B cell (primary cell): ENCODE data around the gene KIF25. TPM values are rescaled to one million over a fixed set of nuclear protein-coding genes. Genes with fewer than 3 reads are reported as not detected.

Experiments used
- ATAC-seq: fragments of 200-7000 bp; cut with Tn5 transposase; one replicate; pipeline ENCODE4 v1.10.0; 2021; ENCODE audit warnings: low read depth, mild to moderate bottlenecking, moderate number of reproducible peaks, moderate library complexity
- CTCF ChIA-PET: fragments of 350-600 bp; sonication (Branson Sonifier 250); formaldehyde crosslinking; loops from one replicate; lab custom pipeline; 2021; ENCODE audit warnings: antibody characterized with exemption, inconsistent platforms; lab: Charles Lee
- POLR2A ChIA-PET: fragments of 350-600 bp; sonication (Branson Sonifier 250); formaldehyde crosslinking; loops from one replicate; lab custom pipeline; 2021; ENCODE audit warnings: antibody characterized with exemption; lab: Charles Lee
- DNase-seq: peaks from one replicate; pipeline ENCODE4 v3.0.0; 2013
- H2AFZ ChIP-seq: 2 replicates; pipeline ENCODE4 v1.6.1; 2012; ENCODE audit warnings: mild to moderate bottlenecking, low read depth, low read length; ENCODE audit not compliant: insufficient read depth, poor library complexity, severe bottlenecking
- H3K27ac ChIP-seq, 2 donors: 1 replicate in 1 of 2; 2 replicates in 1 of 2; pipeline ENCODE4 v1.5.1; 2012 to 2013; ENCODE audit warnings: low read length in 2 of 2, mild to moderate bottlenecking in 2 of 2, moderate library complexity in 1 of 2
- H3K27me3 ChIP-seq, 4 experiments: fragments of 200-600 bp in 1 of 4; sonication (generic) in 1 of 4; replicated peaks in 1 of 4; 1 replicate in 2 of 4; 2 replicates in 2 of 4; pipeline versions ENCODE4 v1.6.1 to v1.7.0; 2013 to 2016; ENCODE audit warnings: low read length in 3 of 4, mild to moderate bottlenecking in 2 of 4, mixed read lengths in 1 of 4, moderate library complexity in 1 of 4; ENCODE audit not compliant: insufficient read depth in 4 of 4, control insufficient read depth in 3 of 4; ENCODE audit errors: control extremely low read depth in 1 of 4
- H3K36me3 ChIP-seq, 2 experiments: replicated peaks in 1 of 2; 1 replicate in 1 of 2; 2 replicates in 1 of 2; pipeline versions ENCODE4 v1.6.1 to v1.7.1; 2013; ENCODE audit warnings: low read length in 1 of 2; ENCODE audit not compliant: insufficient read depth in 2 of 2, control insufficient read depth in 1 of 2; ENCODE audit errors: control extremely low read depth in 1 of 2, extremely low read depth in 1 of 2
- H3K4me1 ChIP-seq, 2 donors: fragments of 200-600 bp in 1 of 2; sonication (generic) in 1 of 2; 1 replicate in 1 of 2; 2 replicates in 1 of 2; pipeline versions ENCODE4 v1.5.1 to v1.6.1; 2013 to 2017; ENCODE audit warnings: low read length in 2 of 2; ENCODE audit not compliant: control insufficient read depth in 2 of 2, insufficient read depth in 2 of 2
- H3K4me2 ChIP-seq: replicated peaks from 2 replicates; pipeline ENCODE3; 2012; ENCODE audit warnings: mild to moderate bottlenecking, low read depth, low read length; ENCODE audit not compliant: poor library complexity, severe bottlenecking
- H3K4me3 ChIP-seq, 5 experiments: fragments of 200-600 bp in 1 of 5; sonication (generic) in 1 of 5; 1 replicate in 3 of 5; 2 replicates in 2 of 5; pipeline versions ENCODE4 v1.5.1 to v1.7.0; 2011 to 2016; ENCODE audit warnings: low read length in 4 of 5, mild to moderate bottlenecking in 4 of 5, low read depth in 2 of 5, control low read depth in 1 of 5, moderate library complexity in 1 of 5; ENCODE audit not compliant: insufficient read depth in 1 of 5; ENCODE audit errors: control extremely low read depth in 1 of 5, extremely low read depth in 1 of 5
- H3K79me2 ChIP-seq: fragments of 200-600 bp; sonication (generic); one replicate; pipeline ENCODE4 v1.6.0; 2016; ENCODE audit warnings: low read length; ENCODE audit not compliant: control insufficient read depth, insufficient read depth
- H3K9ac ChIP-seq: fragments of 200-600 bp; sonication (generic); 2 replicates; pipeline ENCODE4 v1.6.1; 2017; ENCODE audit warnings: mild to moderate bottlenecking, low read length, moderate library complexity
- H3K9me3 ChIP-seq, 3 donors: one replicate each; pipeline versions ENCODE4 v1.6.1 to v1.7.1; 2013; ENCODE audit warnings: low read length in 2 of 3; ENCODE audit not compliant: control insufficient read depth in 2 of 3, insufficient read depth in 1 of 3; ENCODE audit errors: control extremely low read depth in 1 of 3
- H4K20me1 ChIP-seq: 2 replicates; pipeline ENCODE4 v1.6.0; 2012; ENCODE audit warnings: mild to moderate bottlenecking, low read length; ENCODE audit not compliant: insufficient read depth, control insufficient read depth, poor library complexity, severe bottlenecking
- H3K27ac Mint-ChIP-seq: one replicate; pipeline ENCODE4 v1.8.0; 2021; ENCODE audit warnings: mixed read lengths
- H3K27me3 Mint-ChIP-seq: one replicate; pipeline ENCODE4 v1.8.0; 2021; ENCODE audit warnings: mixed read lengths
- H3K4me1 Mint-ChIP-seq: one replicate; pipeline ENCODE4 v1.8.0; 2021; ENCODE audit warnings: mixed read lengths
- H3K4me3 Mint-ChIP-seq: one replicate; pipeline ENCODE4 v1.8.0; 2021; ENCODE audit warnings: mixed read lengths
- H3K9me3 Mint-ChIP-seq: one replicate; pipeline ENCODE4 v1.8.0; 2022; ENCODE audit warnings: mixed read lengths; ENCODE audit not compliant: insufficient read depth
- EZH2 ChIP-seq: IDR thresholded peaks from 2 replicates; pipeline ENCODE4 v1.6.1; 2012; ENCODE audit warnings: borderline replicate concordance, low read depth, mild to moderate bottlenecking, moderate library complexity, low read length; ENCODE audit not compliant: insufficient read depth, poor library complexity, severe bottlenecking
- WGBS: methylation state at CpG from one replicate; pipeline ENCODE4 v1.1.5; 2013; ENCODE audit warnings: missing lambda C conversion rate; ENCODE audit not compliant: insufficient coverage; 5-methylcytosine and 5-hydroxymethylcytosine counted together
- intact Hi-C: fragments of 100-400 bp; cut with micrococcal nuclease; formaldehyde crosslinking; loops from one replicate; pipeline ENCODE4 v1.10.0; 2022
- polyA plus RNA-seq: library from polyadenylated mRNA; depleted of rRNA; stranded (reverse); fragments of >200 nt; gene quantifications from 2 replicates; pipeline ENCODE4 v1.2.3, GENCODE V29; 2012
- total RNA-seq, 2 donors: library from RNA; stranded (reverse); fragments of 120-200 nt in 1 of 2; gene quantifications; 1 replicate in 1 of 2; 2 replicates in 1 of 2; pipeline versions ENCODE4 v1.2.3 to v1.2.4, GENCODE V29; 2013 to 2022
- TF ChIP-seq, protein P1 (sequence below): fragments of 200-600 bp; IDR thresholded peaks from one replicate; pipeline ENCODE4 v1.8.0; 2022; ENCODE audit warnings: antibody characterized with exemption, mild to moderate bottlenecking

KIF25 gene
- total and polyA plus RNA-seq, 2 donors (not counting 1 experiment from before 2014, with no cell fraction given) = not detected

- no peak for ATAC-seq
- Histone ChIP-seq H3K4me2 (no peak overlapping the region), H3K4me1 (no peaks in the 10 kb centered on the region), H3K27me3 (no peaks in the 10 kb centered on the region), H3K9me3 (peaks cover 0 to 36% (median 0%) of the 10 kb centered on the region in 3 donors), H3K36me3 (no peaks in the 10 kb centered on the region), H3K79me2 (no peaks in the 10 kb centered on the region), H3K9ac (no peak overlapping the region), H3K27ac (no peak overlapping the region), H4K20me1 (no peaks in the 10 kb centered on the region), H2AFZ (no peak overlapping the region), H3K4me3 (no peak overlapping the region)
- CTCF ChIA-PET = no interaction called here
- Mint-ChIP-seq H3K9me3 (no peaks in the 10 kb centered on the region), H3K4me3 (no peak overlapping the region), H3K27me3 (no peaks in the 10 kb centered on the region), H3K4me1 (no peaks in the 10 kb centered on the region), H3K27ac (no peak overlapping the region)
- WGBS = 77% methylated on average over 16 of the region's 21 CpGs
- intact Hi-C loops = no loop called here
- POLR2A ChIA-PET = no interaction called here
- DNase-seq = no peak
- TF ChIP-seq EZH2 = no peak
- TF ChIP-seq, protein P1, sequence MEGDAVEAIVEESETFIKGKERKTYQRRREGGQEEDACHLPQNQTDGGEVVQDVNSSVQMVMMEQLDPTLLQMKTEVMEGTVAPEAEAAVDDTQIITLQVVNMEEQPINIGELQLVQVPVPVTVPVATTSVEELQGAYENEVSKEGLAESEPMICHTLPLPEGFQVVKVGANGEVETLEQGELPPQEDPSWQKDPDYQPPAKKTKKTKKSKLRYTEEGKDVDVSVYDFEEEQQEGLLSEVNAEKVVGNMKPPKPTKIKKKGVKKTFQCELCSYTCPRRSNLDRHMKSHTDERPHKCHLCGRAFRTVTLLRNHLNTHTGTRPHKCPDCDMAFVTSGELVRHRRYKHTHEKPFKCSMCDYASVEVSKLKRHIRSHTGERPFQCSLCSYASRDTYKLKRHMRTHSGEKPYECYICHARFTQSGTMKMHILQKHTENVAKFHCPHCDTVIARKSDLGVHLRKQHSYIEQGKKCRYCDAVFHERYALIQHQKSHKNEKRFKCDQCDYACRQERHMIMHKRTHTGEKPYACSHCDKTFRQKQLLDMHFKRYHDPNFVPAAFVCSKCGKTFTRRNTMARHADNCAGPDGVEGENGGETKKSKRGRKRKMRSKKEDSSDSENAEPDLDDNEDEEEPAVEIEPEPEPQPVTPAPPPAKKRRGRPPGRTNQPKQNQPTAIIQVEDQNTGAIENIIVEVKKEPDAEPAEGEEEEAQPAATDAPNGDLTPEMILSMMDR = no peak
Observed at GRCh38 chr6:168078175-168078942, 80.9 kb downstream of the KIF25 start.

DNA sequence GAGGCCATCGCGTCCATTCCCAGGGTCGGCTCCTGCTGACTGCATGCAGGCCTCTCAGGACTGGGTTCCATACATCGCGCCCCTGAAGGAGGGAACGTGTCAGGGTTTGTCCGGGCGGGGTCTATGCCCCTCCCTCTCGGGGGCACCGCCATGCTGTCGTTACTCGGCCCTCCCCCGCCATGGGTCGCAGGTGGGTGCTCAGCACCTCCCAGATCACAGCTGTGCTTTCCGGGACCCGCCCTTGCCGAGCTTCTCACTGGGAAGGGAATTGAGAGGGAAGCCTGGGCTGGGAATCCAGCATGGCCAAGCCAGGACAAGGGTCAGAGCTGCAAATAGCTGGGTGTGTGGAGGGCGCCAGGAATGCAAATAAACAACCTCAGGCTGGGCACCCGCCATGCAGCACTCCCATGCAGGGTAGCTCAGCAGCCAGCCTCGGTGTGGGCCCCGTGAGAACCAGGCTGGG is 81.5 kb downstream of the KIF25 start, which contains the start of gene FRMD1:
TSS of gene FRMD1 (minus strand) at position 270 of the 463 bp plus-strand sequence. CDS start at position 152, 118 bp downstream.
- no peaks in the 10 kb centered on the region for H3K27me3 ChIP-seq
- ChIA-PET CTCF (no interaction called here), POLR2A (no interaction called here)
- WGBS = 96% methylated on average over 19 of the region's 21 CpGs
- H3K79me2 ChIP-seq = no peaks in the 10 kb centered on the region
- Mint-ChIP-seq H3K4me3 (no peak within 1 kb of the TSS), H3K9me3 (no peaks in the 10 kb centered on the region), H3K27me3 (no peaks in the 10 kb centered on the region), H3K4me1 (no peaks in the 10 kb centered on the region), H3K27ac (no peak within 1 kb of the TSS)
- H3K36me3 ChIP-seq = no peaks in the 10 kb centered on the region
- no peak within 1 kb of the TSS for H3K4me2 ChIP-seq
- no peak within 1 kb of the TSS for H2AFZ ChIP-seq
- peaks cover 0 to 32% (median 0%) of the 10 kb centered on the region in 3 donors for H3K9me3 ChIP-seq
- no peak within 1 kb of the TSS for H3K9ac ChIP-seq
- H4K20me1 ChIP-seq = no peaks in the 10 kb centered on the region
- H3K4me3 ChIP-seq = no peak within 1 kb of the TSS
- DNase-seq (no peak), ATAC-seq (no peak)
- TF ChIP-seq EZH2 = no peak
- TF ChIP-seq, protein P1 = no peak
- no peaks in the 10 kb centered on the region for H3K4me1 ChIP-seq
- H3K27ac ChIP-seq = no peak within 1 kb of the TSS
- intact Hi-C loops = no loop called here
